Retinal pigment epithelial cell (primary cell): ENCODE data around the gene UCHL1.
A peak's percentile ranks its signal among the peaks of the same experiment; 100 is the strongest.

Experiments
- DNase-seq: peaks from one replicate; pipeline ENCODE4 v3.0.0-alpha.2; 2010; ENCODE audit warnings: low read depth
- H3K4me3 ChIP-seq: 2 replicates; pipeline ENCODE4 v1.5.1; 2011; ENCODE audit warnings: mild to moderate bottlenecking, low read length, control low read depth, moderate library complexity
- TF ChIP-seq, protein P1 (sequence below): conservative IDR thresholded peaks from 2 replicates; pipeline ENCODE4 v1.5.1; 2011; ENCODE audit warnings: low read depth, low read length, control low read depth, inconsistent platforms

Gene UCHL1

DNA sequence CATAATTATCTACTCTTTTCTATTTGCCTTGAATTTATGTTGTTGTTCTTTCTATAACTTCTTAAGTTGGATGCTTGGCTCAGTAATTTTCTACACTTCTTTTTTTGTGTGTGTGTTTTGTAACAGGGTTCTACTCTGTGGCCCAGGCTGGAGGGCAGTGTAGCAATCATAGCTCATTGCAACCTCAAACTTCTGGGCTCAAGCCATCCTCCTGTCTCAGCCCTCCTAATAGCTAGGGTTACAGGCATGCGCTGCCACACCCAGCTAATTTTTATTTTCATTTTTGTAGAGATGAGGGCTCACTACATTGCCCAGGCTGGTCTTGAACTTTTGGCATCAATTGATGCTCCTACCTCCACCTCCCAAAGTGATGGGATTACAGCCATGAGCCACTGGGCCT lies 20.7 kb upstream of the UCHL1 start:
- no peak for DNase-seq
- H3K4me3 ChIP-seq: no peak overlapping the region
- TF ChIP-seq, protein P1, sequence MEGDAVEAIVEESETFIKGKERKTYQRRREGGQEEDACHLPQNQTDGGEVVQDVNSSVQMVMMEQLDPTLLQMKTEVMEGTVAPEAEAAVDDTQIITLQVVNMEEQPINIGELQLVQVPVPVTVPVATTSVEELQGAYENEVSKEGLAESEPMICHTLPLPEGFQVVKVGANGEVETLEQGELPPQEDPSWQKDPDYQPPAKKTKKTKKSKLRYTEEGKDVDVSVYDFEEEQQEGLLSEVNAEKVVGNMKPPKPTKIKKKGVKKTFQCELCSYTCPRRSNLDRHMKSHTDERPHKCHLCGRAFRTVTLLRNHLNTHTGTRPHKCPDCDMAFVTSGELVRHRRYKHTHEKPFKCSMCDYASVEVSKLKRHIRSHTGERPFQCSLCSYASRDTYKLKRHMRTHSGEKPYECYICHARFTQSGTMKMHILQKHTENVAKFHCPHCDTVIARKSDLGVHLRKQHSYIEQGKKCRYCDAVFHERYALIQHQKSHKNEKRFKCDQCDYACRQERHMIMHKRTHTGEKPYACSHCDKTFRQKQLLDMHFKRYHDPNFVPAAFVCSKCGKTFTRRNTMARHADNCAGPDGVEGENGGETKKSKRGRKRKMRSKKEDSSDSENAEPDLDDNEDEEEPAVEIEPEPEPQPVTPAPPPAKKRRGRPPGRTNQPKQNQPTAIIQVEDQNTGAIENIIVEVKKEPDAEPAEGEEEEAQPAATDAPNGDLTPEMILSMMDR: no peak

DNA sequence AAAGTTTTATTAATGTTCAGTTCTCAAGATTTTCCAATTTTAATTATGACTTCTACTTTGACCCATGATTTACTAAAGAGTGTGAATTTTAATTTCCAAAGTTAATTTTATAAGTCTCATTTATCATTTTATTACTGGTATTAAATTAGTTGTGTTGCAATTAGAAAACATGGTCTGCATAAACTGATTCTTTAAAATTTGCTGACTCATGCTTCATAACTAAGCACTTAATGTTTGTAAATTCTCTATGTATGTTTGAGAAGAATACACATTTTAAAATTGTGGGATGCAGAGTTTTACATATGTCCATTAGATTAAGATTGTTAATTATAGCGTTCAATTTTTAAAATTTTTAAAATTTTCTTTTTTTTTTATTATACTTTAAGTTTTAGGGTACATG lies 20.2 kb upstream of the UCHL1 start:
- no peak overlapping the region for H3K4me3 ChIP-seq
- TF ChIP-seq, protein P1: no peak
- no peak for DNase-seq

GRCh38 chr4:41241919-41242318 lies 14.8 kb upstream of the UCHL1 start:
- no peak for DNase-seq
- TF ChIP-seq, protein P1: no peak
- H3K4me3 ChIP-seq: no peak overlapping the region

DNA sequence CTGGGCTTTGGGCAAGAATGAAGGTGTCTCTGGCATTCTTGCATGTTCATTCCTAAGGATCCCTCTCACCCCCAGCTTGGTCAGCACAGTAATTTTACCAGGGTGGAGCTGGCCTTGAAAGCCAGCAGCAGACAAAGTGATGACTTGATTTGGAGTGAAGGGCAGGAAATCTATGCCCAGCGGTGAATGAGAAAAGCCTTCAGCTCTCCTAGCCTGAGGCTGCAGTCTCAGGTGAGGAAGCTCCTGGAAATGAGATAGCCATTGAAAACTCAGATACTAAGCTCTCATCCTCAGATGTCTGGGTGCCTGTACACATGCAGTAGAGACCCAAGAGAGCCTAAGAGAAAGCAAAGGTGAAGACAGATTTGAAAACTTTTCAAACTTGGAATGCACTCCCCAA lies 10.7 kb upstream of the UCHL1 start:
- TF ChIP-seq, protein P1: no peak
- DNase-seq: no peak
- no peak overlapping the region for H3K4me3 ChIP-seq

- no peak for DNase-seq
- H3K4me3 ChIP-seq: peak overlapping the region; percentile 82
Observed at GRCh38 chr4:41256131-41256739, 493 bp upstream of the UCHL1 start.

GRCh38 chr4:41257257-41257901 lies 651 bp downstream of the UCHL1 start:
- TF ChIP-seq, protein P1: no peak
- no peak for DNase-seq
- H3K4me3 ChIP-seq: peak overlapping the region; percentile 82

More at GRCh38 chr4:41256131-41256739, 493 bp upstream of the UCHL1 start:
- TF ChIP-seq, protein P1: no peak

DNA sequence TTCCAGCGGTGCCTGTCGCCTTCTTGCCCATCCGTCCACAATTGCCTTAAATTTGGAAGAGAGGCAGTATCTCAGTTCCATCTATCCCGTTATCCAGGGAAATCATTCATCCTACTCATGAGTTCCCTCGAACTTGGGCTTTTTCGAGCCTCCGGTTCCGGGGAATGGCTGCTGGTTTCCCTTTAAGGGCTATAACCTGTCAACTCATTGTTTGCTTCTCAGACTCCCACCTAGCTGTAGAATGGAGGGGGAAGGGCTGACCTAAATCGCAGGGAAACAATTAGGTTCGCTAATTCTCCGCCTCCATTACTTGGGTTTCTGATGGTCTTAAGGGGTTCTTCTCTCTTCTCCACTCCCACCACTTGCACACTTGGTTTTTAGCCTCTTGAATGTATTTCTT lies 1.2 kb downstream of the UCHL1 start:
- H3K4me3 ChIP-seq: peak overlapping the region; percentile 82
- TF ChIP-seq, protein P1: no peak
- no peak for DNase-seq
